ENCODE data around the gene SIAE.

DNA sequence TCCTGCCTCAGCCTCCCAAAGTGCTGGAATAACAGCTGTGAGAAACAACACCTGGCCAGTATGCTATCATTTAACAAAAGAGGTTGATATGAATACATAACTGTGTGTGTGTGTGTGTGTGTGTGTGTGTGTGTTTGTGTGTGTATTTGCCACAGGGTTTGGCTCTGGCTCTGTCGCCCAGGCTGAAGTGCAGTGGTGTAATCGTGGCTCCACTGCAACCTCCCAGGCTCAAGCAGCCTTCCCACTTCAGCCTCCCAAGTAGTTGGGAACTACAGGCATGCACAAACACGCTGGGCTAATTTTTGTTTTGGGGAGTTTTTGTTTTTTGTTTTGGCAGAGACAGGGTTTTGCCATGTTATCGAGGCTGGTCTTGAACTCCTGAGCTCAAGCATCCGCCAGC, 4.9 kb upstream of the SIAE start:
- TF ChIP-seq, protein P1, sequence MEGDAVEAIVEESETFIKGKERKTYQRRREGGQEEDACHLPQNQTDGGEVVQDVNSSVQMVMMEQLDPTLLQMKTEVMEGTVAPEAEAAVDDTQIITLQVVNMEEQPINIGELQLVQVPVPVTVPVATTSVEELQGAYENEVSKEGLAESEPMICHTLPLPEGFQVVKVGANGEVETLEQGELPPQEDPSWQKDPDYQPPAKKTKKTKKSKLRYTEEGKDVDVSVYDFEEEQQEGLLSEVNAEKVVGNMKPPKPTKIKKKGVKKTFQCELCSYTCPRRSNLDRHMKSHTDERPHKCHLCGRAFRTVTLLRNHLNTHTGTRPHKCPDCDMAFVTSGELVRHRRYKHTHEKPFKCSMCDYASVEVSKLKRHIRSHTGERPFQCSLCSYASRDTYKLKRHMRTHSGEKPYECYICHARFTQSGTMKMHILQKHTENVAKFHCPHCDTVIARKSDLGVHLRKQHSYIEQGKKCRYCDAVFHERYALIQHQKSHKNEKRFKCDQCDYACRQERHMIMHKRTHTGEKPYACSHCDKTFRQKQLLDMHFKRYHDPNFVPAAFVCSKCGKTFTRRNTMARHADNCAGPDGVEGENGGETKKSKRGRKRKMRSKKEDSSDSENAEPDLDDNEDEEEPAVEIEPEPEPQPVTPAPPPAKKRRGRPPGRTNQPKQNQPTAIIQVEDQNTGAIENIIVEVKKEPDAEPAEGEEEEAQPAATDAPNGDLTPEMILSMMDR (IDR thresholded peaks at IDR 0.05): no peak
- no peak for TF ChIP-seq POLR2A (IDR thresholded peaks at IDR 0.05)
